ENCODE data around the gene RNF225. TPM values are rescaled to one million over a fixed set of nuclear protein-coding genes. Genes with fewer than 3 reads are reported as not detected.
"Not testable (repeated sequence)": the region's sequence is repeated elsewhere in the genome, so short reads cannot be mapped to it uniquely, and the experiment has no call there.

The RNF225 gene
- polyA plus RNA-seq, 10 donors, result 0.17 TPM; not detected in 9

- no peak for DNase-seq
Measured at GRCh38 chr19:58407658-58408151, 12.2 kb downstream of the RNF225 start.

- peak; percentile 95 to 98 (median 95) for DNase-seq
Measured at GRCh38 chr19:58408152-58409009, 12.9 kb downstream of the RNF225 start, which contains the start of gene ZNF584. ZNF584 (plus strand) TSS chr19:58408649; CDS start chr19:58409148, 499 bp downstream.

- no peak for DNase-seq
Measured at GRCh38 chr19:58409010-58409790, 13.7 kb downstream of the RNF225 start.

DNA sequence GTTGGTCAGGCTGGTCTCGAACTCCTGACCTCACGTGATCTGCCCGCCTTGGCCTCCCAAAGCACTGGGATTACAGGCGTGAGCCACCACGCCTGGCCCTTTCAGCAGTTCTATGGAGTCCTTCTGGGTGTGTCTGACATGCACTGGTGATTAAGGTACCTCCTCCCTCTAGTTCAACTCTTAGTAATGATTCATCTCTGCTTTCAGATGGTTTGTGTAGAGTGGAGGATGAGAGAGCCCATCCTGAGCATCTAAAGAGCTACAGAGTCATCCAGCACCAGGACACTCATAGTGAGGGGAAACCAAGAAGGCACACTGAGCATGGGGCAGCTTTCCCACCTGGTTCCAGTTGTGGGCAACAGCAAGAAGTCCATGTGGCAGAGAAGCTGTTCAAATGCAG, 21.1 kb downstream of the RNF225 start:
- DNase-seq, result no peak

- no peak for DNase-seq
Measured at GRCh38 chr19:58417071-58417470, 21.6 kb downstream of the RNF225 start.

DNA sequence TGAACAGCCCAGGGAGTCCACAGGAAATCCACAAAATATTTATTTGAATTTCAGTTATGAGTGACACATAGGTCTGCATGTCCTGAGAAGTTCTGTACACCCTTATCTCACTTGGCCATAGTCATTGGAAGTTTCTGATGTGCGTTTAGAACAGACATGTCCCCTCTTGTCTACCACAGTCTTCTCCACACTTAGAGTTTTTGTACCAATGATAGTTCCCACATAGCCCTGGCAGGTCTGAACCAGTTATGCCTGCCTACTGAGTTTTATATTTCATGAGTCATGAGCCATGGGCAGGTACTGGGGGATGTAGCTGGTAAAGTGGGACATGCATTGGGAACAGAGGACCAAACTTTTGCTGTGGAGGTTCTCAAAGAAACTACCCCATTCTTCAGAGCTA, 33.2 kb downstream of the RNF225 start:
- DNase-seq, result no peak

DNA sequence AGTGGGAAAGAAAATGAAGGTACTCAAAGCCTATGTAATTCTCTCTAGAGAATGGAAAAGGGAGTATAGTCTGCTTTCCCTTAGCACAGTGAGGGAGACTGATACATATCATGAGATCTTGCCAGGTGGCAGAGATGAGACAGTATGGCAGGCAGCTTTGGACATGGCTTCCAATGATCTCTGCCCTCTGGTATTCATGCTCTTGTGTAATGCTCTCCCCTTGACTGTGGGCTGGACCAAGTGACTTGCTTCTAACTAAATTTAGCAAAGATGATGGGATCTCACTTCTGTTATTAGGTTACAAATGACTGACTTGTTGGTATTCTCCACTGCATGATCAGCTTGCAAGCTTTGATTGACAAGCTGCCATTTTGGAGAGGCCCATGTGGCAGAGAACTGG, 34.3 kb downstream of the RNF225 start:
- no peak for DNase-seq

- DNase-seq, result no peak
Measured at GRCh38 chr19:58434217-58434616, 38.8 kb downstream of the RNF225 start.

- peak; percentile 99 to 100 (median 99) for DNase-seq
Measured at GRCh38 chr19:58439576-58440554, 44.4 kb downstream of the RNF225 start, which contains the start of gene ZNF132. ZNF132 (minus strand) TSS chr19:58440153; CDS start chr19:58439821, 332 bp downstream.

DNA sequence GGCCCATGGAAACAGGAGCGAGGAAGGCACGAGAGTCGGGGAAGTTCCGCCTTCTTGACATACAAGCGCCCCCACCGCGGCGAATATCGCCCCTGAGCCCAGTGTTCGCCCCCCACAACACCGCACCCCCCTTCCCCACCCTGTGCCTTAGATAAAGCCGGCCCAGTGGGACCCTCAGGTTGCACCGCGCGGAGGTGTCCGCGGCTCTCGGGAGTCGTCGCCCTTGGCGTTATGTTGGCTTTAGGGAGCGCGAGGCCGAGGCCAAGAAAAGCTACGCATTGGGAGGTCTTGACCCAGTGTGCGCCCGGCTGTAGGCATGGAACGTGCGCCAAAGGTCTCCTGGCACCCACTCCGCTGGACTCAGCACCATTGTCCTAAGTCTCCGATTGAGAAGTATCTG, 45.1 kb downstream of the RNF225 start:
- DNase-seq, result no peak

GRCh38 chr19:58442986-58443385, 47.5 kb downstream of the RNF225 start:
- not testable (repeated sequence) for DNase-seq

Other genes with a start within 250 kb of the RNF225 start
- 10 to 100 TPM; 10.5 to 14.5 (median 11.5) TPM for gene ZNF329, start 244.9 kb upstream of the RNF225 start, polyA plus RNA-seq (ENCODE audit: insufficient read length in 10 of 10)
- gene ZNF274, start 212.6 kb upstream of the RNF225 start, polyA plus RNA-seq (ENCODE audit: insufficient read length in 10 of 10), result 10 to 100 TPM in 3 of 10 donors, 1 to 10 TPM in 7; 7.5 to 11.7 (median 9.7) TPM
- 10 to 100 TPM; 11.1 to 20.5 (median 16.9) TPM for gene ZNF544, start 166.7 kb upstream of the RNF225 start, polyA plus RNA-seq (ENCODE audit: insufficient read length in 10 of 10)
- 1 to 10 TPM; 4.0 to 6.7 (median 5.3) TPM for gene ZNF8, start 116.7 kb upstream of the RNF225 start, polyA plus RNA-seq (ENCODE audit: insufficient read length in 10 of 10)
- 10 to 100 TPM; 23.7 to 34.9 (median 30.5) TPM for gene ERVK3-1, start 90.3 kb upstream of the RNF225 start, polyA plus RNA-seq (ENCODE audit: insufficient read length in 10 of 10)
- 1 to 10 TPM; 2.7 to 3.4 (median 2.9) TPM for gene ZSCAN22, start 68.7 kb upstream of the RNF225 start, polyA plus RNA-seq (ENCODE audit: insufficient read length in 10 of 10)
- gene A1BG, start 42.2 kb upstream of the RNF225 start, polyA plus RNA-seq (ENCODE audit: insufficient read length in 10 of 10), result 1 to 10 TPM; 1.1 to 7.3 (median 3.2) TPM
- 1 to 10 TPM; 1.8 to 3.5 (median 2.1) TPM for gene ZNF497, start 32.9 kb upstream of the RNF225 start, polyA plus RNA-seq (ENCODE audit: insufficient read length in 10 of 10)
- 1 to 10 TPM in 7 of 10 donors, under 1 TPM in 3; 0.36 to 2.7 (median 1.3) TPM for gene ZNF837, start 14.6 kb upstream of the RNF225 start, polyA plus RNA-seq (ENCODE audit: insufficient read length in 10 of 10)
- gene RPS5, start 8.4 kb upstream of the RNF225 start, polyA plus RNA-seq (ENCODE audit: insufficient read length in 10 of 10), result 1,000 to 10,000 TPM; 1,378 to 1,791 (median 1,640) TPM
- 1 to 10 TPM; 4.5 to 7.6 (median 5.7) TPM for gene ZNF584, start 13.0 kb downstream of the RNF225 start, polyA plus RNA-seq (ENCODE audit: insufficient read length in 10 of 10)
- gene ZNF132, start 44.5 kb downstream of the RNF225 start, polyA plus RNA-seq (ENCODE audit: insufficient read length in 10 of 10), result 1 to 10 TPM; 3.8 to 5.6 (median 5.0) TPM
- gene ZNF324B, start 56.0 kb downstream of the RNF225 start, polyA plus RNA-seq (ENCODE audit: insufficient read length in 10 of 10), result 1 to 10 TPM; 2.3 to 4.2 (median 3.4) TPM
- gene ZNF324, start 71.4 kb downstream of the RNF225 start, polyA plus RNA-seq (ENCODE audit: insufficient read length in 10 of 10), result 1 to 10 TPM; 3.3 to 6.4 (median 5.0) TPM
- 1 to 10 TPM; 5.2 to 9.3 (median 6.4) TPM for gene ZNF446, start 80.7 kb downstream of the RNF225 start, polyA plus RNA-seq (ENCODE audit: insufficient read length in 10 of 10)
- 1 to 10 TPM; 2.4 to 5.5 (median 3.9) TPM for gene SLC27A5, start 116.3 kb downstream of the RNF225 start, polyA plus RNA-seq (ENCODE audit: insufficient read length in 10 of 10)
- gene ZBTB45, start 124.2 kb downstream of the RNF225 start, polyA plus RNA-seq (ENCODE audit: insufficient read length in 10 of 10), result 10 to 100 TPM in 3 of 10 donors, 1 to 10 TPM in 7; 6.3 to 11.2 (median 7.9) TPM
- 100 to 1,000 TPM; 277 to 491 (median 336) TPM for gene TRIM28, start 148.4 kb downstream of the RNF225 start, polyA plus RNA-seq (ENCODE audit: insufficient read length in 10 of 10)
- gene CHMP2A, start 159.4 kb downstream of the RNF225 start, polyA plus RNA-seq (ENCODE audit: insufficient read length in 10 of 10), result 10 to 100 TPM; 63.5 to 82.8 (median 72.7) TPM
- 10 to 100 TPM; 58.0 to 70.4 (median 65.5) TPM for gene UBE2M, start 163.0 kb downstream of the RNF225 start, polyA plus RNA-seq (ENCODE audit: insufficient read length in 10 of 10)
- gene MZF1, start 177.7 kb downstream of the RNF225 start, polyA plus RNA-seq (ENCODE audit: insufficient read length in 10 of 10), result 10 to 100 TPM in 8 of 10 donors, 1 to 10 TPM in 2; 9.6 to 25.7 (median 14.2) TPM